T-helper 2 cell (primary cell): Measurements from ENCODE around the gene EPHX1.
A peak's percentile ranks its signal among the peaks of the same experiment; 100 is the strongest.
"Not testable (repeated sequence)": the region's sequence is repeated elsewhere in the genome, so short reads cannot be mapped to it uniquely, and the experiment has no call there.

Source experiments
- DNase-seq, 5 experiments: peaks; one replicate each; pipeline versions ENCODE4 v3.0.0 to v3.0.0-alpha.2; 2012 to 2022

The EPHX1 gene

GRCh38 chr1:225817611-225818061, 7.7 kb downstream of the EPHX1 start:
- DNase-seq, result no peak

- DNase-seq, result no peak
These were observed 8.3 kb downstream of the EPHX1 start for GRCh38 chr1:225818229-225818628.

- no peak for DNase-seq
These were observed 9.6 kb downstream of the EPHX1 start for GRCh38 chr1:225819346-225820192.

- no peak for DNase-seq
These were observed 10.7 kb downstream of the EPHX1 start for GRCh38 chr1:225820522-225821120.

DNA sequence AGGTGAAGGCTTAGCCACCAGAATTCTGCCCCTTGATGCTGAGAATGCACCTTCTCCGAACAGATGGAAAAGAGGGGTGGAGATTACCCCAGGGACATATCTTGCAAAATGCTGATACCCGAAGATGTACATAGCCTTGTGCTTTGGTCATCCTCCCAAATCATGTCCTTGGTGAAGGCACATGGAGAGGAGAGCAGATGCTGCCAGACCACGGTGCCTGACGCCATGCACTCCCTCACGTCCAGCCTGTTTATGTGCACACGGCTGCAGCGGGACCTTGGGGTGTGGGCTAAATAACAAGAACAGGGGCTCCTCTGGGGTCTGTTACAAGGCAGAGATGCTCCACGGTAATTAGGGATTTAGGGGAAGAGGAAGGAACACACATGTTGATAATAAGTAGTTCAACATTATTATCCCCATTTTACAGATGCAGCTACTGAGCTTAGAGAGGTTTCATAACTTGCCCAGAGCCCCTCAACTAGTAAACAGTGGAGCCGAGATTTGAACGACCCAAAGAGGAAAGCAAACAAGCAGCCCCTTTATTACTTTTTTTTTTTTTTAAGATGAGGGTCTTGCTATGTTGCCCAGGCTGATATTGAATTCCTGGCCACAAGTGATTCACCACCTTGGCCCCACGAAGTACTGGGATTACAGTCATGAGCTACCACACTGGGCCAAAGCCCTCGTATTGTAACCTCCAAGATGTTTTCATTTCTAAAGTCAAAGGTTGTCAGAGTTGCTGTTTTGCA, 12.9 kb downstream of the EPHX1 start:
- no peak for DNase-seq

DNA sequence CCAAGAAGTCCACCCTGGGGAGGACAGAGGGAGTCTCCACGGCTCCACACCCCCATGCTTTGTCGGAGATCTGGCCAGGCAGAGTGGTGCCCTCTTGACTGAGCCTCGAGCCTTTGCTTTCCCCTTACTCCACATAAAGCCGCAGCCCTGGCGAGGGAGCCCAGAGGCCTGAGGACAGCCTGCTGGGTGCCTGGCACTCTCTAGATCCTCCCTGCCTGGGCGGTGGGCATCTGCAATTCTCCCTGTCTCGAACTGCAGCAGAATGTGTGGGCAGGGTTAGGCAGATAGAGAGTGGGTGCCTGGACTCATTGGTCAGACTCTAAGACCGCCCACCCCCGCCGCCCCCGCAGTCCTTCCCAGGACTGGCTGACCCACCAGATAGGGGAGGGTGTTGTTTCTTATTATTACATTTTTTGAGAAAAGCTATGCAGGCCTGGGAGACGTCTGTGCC, 13.9 kb downstream of the EPHX1 start:
- DNase-seq, result no peak

GRCh38 chr1:225824533-225824941, 14.6 kb downstream of the EPHX1 start:
- no peak for DNase-seq

DNA sequence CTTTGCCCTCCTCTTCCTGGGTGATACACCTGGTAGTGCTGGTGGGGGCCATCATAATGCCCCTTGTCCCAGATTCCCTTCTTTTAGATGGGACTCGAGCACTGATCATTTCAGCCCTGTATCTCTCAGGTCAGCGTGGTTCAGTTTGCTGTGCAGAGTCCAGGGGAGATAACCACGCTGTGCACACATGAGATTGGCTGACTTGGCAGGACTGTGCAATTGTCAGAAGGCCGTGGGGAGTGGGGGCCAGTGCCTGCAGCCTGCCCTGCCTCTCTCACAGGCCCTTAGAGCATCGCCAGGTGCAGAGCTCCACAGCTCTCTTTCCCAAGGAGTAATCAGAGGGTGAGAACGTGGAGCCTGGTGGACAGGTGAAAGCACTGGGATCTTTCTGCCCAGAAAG, 15.2 kb downstream of the EPHX1 start:
- no peak for DNase-seq

GRCh38 chr1:225825607-225826007, 15.7 kb downstream of the EPHX1 start:
- DNase-seq, result no peak

DNA sequence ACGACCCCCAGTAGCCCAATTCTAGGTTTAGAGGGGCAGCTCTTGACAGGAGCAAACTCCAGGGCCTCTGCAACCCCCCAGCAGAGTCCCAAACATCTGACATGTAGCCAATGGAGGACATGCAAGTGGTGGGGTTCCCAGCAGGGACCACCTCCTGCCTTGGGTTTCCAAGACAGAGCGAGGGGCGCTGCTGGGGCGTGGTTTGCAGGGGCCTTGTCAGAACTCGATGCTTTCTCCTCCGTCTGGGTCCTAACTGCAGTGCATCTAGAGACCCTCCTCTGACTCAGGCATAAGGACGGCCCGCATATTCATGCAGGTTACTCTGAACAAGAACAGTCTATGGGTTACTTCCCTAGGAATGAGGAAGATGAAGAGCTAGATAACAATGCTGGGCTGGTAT, 17.2 kb downstream of the EPHX1 start:
- no peak for DNase-seq

DNA sequence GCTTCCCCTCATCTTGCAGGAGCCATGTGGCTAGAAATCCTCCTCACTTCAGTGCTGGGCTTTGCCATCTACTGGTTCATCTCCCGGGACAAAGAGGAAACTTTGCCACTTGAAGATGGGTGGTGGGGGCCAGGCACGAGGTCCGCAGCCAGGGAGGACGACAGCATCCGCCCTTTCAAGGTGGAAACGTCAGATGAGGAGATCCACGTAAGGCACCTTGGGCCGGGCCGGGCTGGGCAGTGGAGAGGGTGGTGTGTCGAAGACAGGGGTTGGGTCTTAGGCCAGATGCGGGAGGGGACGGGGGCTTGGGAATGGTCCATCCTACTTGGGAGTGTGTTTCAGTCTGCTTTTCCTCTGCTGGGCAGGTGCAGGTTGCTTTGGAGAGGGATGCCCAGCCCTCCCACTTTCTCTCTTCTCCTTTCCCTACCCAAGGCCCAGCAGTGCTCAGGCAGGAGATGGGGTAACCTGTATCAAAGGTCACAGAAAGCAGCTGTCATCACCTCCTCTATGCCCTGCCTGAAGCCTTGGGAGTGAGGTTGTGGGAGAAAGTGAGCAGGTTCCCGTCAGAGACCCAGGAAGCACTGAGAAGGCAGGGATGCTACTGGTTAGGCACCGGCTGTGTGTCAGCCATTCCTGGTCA, 18.9 kb downstream of the EPHX1 start:
- no peak for DNase-seq

- no peak for DNase-seq
These were observed 20.9 kb downstream of the EPHX1 start for GRCh38 chr1:225830841-225831240.

- DNase-seq, result no peak
These were observed 24.7 kb downstream of the EPHX1 start for GRCh38 chr1:225834417-225835329.

DNA sequence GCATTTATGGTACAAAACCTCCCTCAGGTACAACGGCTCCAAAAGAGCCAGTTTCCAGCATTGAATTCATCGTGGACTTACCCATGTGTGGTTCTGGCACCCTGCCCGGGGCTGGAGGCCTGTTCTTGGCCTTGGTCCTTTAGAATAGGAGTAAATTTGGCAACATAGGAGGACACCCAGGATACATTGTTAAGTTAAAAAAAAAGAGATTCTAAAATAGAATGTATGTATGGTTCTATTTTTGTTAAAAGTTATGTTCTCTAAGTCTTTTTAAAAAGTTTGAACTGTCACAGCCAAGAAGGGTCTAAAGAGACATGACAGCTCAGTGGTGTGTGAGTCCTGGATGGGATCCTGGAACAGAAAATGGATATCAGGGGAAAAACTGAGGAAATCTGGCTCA, 25.9 kb downstream of the EPHX1 start:
- DNase-seq, result no peak

- not testable (repeated sequence) for DNase-seq
These were observed 26.4 kb downstream of the EPHX1 start for GRCh38 chr1:225836296-225836695.

- no peak for DNase-seq
These were observed 28.9 kb downstream of the EPHX1 start for GRCh38 chr1:225838793-225839192.

DNA sequence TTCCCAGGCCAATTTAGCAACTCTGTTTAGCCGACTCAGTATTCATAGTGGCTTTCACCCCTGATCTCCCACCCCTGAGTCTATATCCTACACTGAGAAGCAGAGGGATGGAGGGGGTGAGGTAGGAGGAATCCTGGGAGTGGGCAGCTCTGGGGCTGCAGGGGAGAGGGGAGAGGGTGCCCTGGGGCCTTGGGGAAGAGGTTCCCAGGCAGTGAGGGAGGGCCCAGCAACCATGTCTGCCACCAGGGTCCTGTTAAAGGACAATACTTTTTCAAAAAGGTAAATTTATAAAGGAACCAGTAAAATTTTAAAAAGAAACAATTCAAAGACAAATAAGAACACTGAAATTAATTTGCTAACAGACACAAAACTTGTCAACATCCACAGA, 30.3 kb downstream of the EPHX1 start:
- DNase-seq, result no peak

DNA sequence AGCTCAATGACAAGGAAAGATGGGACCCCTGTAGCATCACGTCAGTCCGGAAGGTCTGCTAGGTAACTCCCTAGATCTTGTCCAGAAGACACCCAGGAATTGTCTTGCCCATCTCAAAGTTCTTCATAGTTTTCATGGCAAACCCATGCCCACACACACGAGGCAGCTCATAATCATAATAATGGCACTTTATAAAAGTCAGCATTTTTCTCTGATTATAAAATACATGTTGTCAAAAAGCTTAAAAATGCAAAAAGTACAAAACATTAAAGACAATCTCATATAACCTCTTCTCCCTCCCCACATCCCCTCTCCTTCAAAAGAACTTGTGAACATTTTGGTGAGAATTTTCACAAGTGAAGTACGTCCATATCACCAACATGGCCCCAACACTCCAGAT, 30.8 kb downstream of the EPHX1 start:
- no peak for DNase-seq

DNA sequence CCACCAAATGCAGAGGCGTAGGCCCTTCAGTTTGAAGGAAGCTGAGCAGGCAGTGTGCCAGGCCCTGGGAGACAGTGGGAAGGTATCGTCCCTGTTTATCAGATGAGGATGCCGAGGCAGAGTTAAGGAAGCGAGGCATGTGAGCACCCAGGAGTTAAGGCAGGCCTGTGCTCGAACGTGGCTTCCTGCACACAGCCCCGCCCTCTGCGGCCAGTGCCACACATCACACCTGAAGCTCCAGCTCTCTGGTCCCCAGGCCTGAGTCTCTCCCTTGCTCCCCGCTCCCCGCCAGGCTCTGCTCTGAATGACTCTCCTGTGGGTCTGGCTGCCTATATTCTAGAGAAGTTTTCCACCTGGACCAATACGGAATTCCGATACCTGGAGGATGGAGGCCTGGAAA, 32.1 kb downstream of the EPHX1 start:
- DNase-seq, result peak in 2 of 5 experiments; percentile 19 to 44

- DNase-seq, result no peak
These were observed 33.0 kb downstream of the EPHX1 start for GRCh38 chr1:225842788-225843425.

GRCh38 chr1:225843426-225843795, 33.5 kb downstream of the EPHX1 start:
- no peak for DNase-seq
